ENCODE data around the gene WWC1. TPM values are rescaled to one million over a fixed set of nuclear protein-coding genes. Genes with fewer than 3 reads are reported as not detected.

WWC1 gene
- total RNA-seq, 2 donors from 2014 or later: 2.7 to 8.1 TPM

DNA sequence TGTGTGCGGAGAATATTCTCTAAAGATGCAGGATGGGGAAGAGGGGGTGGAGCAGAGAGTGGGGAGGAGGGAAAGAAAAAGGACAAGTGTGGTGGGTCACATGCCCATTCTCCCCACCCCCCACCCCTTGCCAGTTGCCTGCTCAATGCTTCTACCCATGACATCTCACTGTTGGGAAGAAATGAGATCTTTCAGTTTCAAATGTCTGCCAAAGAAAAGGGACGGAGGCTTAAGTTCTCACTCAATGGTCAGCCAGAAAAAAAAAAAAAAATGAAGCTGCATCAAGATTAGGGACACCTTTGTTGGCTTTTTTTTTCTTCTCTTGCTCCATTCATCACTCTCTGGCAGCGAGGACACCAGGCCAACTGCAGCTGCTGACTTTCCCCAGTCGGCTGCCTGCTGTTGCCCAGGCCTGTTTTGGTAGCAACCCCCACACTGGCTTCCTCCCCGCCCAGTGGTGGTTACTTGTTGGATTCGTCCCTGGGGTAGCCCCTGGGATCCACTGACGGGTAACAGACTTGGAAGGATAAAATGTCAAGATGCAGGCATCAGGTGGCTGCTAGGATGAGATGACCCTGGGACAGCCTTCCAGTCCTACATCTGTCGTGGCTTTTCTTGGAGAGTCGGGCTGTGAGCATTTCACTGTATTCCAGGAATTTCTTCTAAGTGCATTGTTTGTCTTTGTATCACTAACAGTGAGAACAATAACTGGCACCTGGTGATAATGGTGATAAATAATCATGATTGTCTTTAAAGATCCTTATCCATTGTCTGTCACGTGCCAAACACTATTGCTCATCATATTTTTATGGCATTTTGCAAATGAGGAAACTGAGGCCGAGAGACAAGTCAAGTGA, 9.1 kb downstream of the WWC1 start:
- no peaks in the 10 kb centered on the region for H3K36me3 ChIP-seq
- H3K9me3 ChIP-seq: no peaks in the 10 kb centered on the region
- H3K4me1 ChIP-seq: no peaks in the 10 kb centered on the region
- no peak for DNase-seq (ENCODE audit: low spot score)
- H3K4me3 ChIP-seq: no peak overlapping the region
- no peak overlapping the region for H3K27ac ChIP-seq
- H3K27me3 ChIP-seq: no peaks in the 10 kb centered on the region
- no peak for TF ChIP-seq CTCF (IDR thresholded peaks at IDR 0.05)

DNA sequence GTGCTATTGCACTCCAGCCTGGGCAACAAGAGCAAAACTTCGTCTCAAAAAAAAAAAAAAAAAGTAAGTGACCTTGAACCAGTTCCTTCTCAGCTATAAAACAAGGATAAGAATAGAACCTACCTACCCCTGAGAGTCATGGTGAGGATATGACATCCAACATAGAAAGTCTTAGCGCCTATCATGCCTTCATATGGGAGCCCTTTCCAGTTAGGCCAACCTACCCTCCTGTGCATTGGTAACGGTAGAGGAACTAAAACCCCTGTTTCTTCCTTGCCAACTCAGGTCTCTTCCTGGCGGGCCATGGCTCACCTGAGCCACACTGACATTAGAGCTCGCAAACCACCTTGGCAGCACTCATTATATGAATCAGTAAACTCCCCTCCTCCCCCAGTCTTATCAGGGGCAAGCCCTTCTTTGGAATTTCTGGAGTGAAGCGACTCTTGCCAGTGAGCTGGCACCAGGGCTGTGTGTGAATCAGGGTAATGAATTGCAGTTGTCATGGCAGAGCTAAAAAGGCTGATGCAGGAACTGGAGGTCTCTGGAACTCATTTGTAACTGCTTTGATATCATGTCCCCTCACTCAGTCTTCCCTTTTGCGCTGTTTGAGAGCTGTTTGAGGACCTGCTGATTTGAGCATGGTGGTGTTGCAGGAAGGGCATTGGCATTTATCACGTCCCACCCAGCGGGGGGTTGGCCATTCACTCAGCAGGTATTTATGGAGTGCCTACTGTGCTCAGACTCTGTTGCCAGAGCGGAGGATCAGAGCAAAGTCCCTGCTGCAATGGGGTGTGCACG, 10.3 kb downstream of the WWC1 start:
- Histone ChIP-seq H3K9me3 (no peaks in the 10 kb centered on the region), H3K27ac (no peak overlapping the region), H3K4me3 (no peak overlapping the region), H3K4me1 (no peaks in the 10 kb centered on the region), H3K36me3 (no peaks in the 10 kb centered on the region), H3K27me3 (no peaks in the 10 kb centered on the region)
- DNase-seq (ENCODE audit: low spot score): no peak
- TF ChIP-seq CTCF (IDR thresholded peaks at IDR 0.05): no peak

GRCh38 chr5:168302785-168303184, 11.3 kb downstream of the WWC1 start:
- Histone ChIP-seq H3K27ac (no peak overlapping the region), H3K4me3 (no peak overlapping the region), H3K36me3 (no peaks in the 10 kb centered on the region), H3K9me3 (no peaks in the 10 kb centered on the region), H3K27me3 (no peaks in the 10 kb centered on the region), H3K4me1 (no peaks in the 10 kb centered on the region)
- DNase-seq (ENCODE audit: low spot score): no peak
- TF ChIP-seq CTCF (IDR thresholded peaks at IDR 0.05): no peak

GRCh38 chr5:168303393-168304025, 12.1 kb downstream of the WWC1 start:
- Histone ChIP-seq H3K36me3 (no peaks in the 10 kb centered on the region), H3K4me3 (no peak overlapping the region), H3K27ac (no peak overlapping the region), H3K4me1 (no peaks in the 10 kb centered on the region), H3K27me3 (no peaks in the 10 kb centered on the region), H3K9me3 (no peaks in the 10 kb centered on the region)
- no peak for DNase-seq (ENCODE audit: low spot score)
- TF ChIP-seq CTCF (IDR thresholded peaks at IDR 0.05): no peak

GRCh38 chr5:168304349-168304748, 12.9 kb downstream of the WWC1 start:
- no peaks in the 10 kb centered on the region for H3K27me3 ChIP-seq
- no peak overlapping the region for H3K4me3 ChIP-seq
- no peak overlapping the region for H3K27ac ChIP-seq
- no peaks in the 10 kb centered on the region for H3K36me3 ChIP-seq
- no peaks in the 10 kb centered on the region for H3K9me3 ChIP-seq
- no peak for TF ChIP-seq CTCF (IDR thresholded peaks at IDR 0.05)
- no peak for DNase-seq (ENCODE audit: low spot score)
- H3K4me1 ChIP-seq: no peaks in the 10 kb centered on the region

All from right atrium auricular region (tissue), 2 donors.